GM13976 (cell line): ENCODE results near the gene HOOK2.
"Not testable (repeated sequence)": the region's sequence is repeated elsewhere in the genome, so short reads cannot be mapped to it uniquely, and the experiment has no call there.

Experiments
- DNase-seq: peaks from one replicate; pipeline ENCODE4 v3.0.0; 2012; ENCODE audit warnings: low spot score
- CTCF ChIP-seq: IDR thresholded peaks from 2 replicates; pipeline ENCODE4 v1.5.1; 2012; ENCODE audit warnings: borderline replicate concordance, mild to moderate bottlenecking; ENCODE audit not compliant: insufficient read depth; ENCODE audit errors: extremely low read depth, missing control alignments, control extremely low read depth
- in situ Hi-C: fragments of 300-500 bp; cut with MboI; formaldehyde crosslinking; loops from one replicate; pipeline ENCODE4 v1.12.0; 2022; ENCODE audit warnings: low sequenced_read_pairs, mixed read lengths, inconsistent platforms; ENCODE audit not compliant: unreplicated experiment

Gene HOOK2

GRCh38 chr19:12720296-12720695 is 55.1 kb downstream of the HOOK2 start:
- TF ChIP-seq CTCF, result no peak
- no peak for DNase-seq
- in situ Hi-C loops, result no loop called here

GRCh38 chr19:12715929-12716328 is 59.4 kb downstream of the HOOK2 start:
- no peak for DNase-seq
- in situ Hi-C loops, result no loop called here
- no peak for TF ChIP-seq CTCF

GRCh38 chr19:12715102-12715501 is 60.2 kb downstream of the HOOK2 start:
- TF ChIP-seq CTCF, result no peak
- in situ Hi-C loops, result no loop called here
- no peak for DNase-seq

- DNase-seq, in situ Hi-C loops: not testable (repeated sequence)
Measured at GRCh38 chr19:12713304-12713703, 62.0 kb downstream of the HOOK2 start.
